ENCODE measurements around the gene AGAP1. TPM values are rescaled to one million over a fixed set of nuclear protein-coding genes. Genes with fewer than 3 reads are reported as not detected.

Gene AGAP1
- total RNA-seq, 2 experiments from 2014 or later: 0.95 to 1.1 TPM

DNA sequence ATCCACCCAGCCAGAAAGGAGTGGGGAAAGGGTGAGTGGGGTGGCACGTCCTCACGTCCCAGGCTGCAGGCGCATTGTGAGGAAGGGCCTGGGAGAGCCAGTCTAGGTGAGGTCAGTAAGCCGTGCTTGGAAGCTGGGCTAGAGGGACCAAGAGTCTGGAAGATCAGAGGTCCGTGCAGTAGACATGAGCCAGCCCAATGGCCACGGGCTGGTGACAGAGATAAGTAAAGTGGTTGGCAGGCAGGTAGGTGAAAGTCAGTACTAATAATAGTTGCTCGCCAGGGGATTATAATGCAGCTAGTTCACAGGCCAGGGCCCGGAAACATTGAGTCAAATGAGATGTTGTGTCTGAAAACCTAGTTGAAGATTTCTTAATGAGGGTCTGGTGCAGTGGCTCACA, 541.1 kb downstream of the AGAP1 start:
- Mint-ChIP-seq H3K4me3 (no peak overlapping the region), H3K4me1 (ENCODE audit: low read depth) (no peaks in the 10 kb centered on the region), H3K9me3 (peaks cover 2% of the 10 kb centered on the region), H3K36me3 (ENCODE audit: low read depth) (no peaks in the 10 kb centered on the region), H3K27me3 (ENCODE audit: low read depth) (no peaks in the 10 kb centered on the region), H3K27ac (no peak overlapping the region)
- intact Hi-C loops (cut with micrococcal nuclease): no loop called here
- CTCF ChIA-PET: no interaction called here
- no peak for DNase-seq

- H3K36me3 Mint-ChIP-seq (ENCODE audit: low read depth): no peaks in the 10 kb centered on the region
- intact Hi-C loops (cut with micrococcal nuclease): no loop called here
- H3K9me3 Mint-ChIP-seq: no peaks in the 10 kb centered on the region
- no peaks in the 10 kb centered on the region for H3K27me3 Mint-ChIP-seq (ENCODE audit: low read depth)
- CTCF ChIA-PET: no interaction called here
- DNase-seq: no peak
- no peaks in the 10 kb centered on the region for H3K4me1 Mint-ChIP-seq (ENCODE audit: low read depth)
- no peak overlapping the region for H3K27ac Mint-ChIP-seq
- H3K4me3 Mint-ChIP-seq: no peak overlapping the region
Measured at GRCh38 chr2:236036045-236036444, 542.2 kb downstream of the AGAP1 start.

DNA sequence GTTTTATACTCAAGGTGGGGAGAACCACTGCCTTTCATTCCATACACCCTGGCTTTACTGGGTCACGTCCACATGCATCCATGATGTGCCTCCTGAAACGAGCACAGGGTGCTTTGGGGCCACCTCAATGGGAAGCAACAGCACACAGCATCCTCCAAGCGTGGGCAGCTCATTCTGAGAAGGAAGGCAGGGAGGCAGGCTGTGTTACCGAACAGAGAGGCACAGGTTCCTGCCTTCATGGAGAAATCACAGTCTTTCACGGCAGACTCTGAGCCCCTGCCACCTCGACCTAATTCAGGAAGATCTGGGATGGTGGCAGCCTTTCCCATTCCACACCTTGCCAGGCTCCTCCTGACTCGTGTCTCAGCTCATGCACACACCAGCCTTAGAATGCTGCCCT, 544.3 kb downstream of the AGAP1 start:
- Mint-ChIP-seq H3K36me3 (ENCODE audit: low read depth) (no peaks in the 10 kb centered on the region), H3K9me3 (no peaks in the 10 kb centered on the region), H3K27ac (no peak overlapping the region), H3K4me1 (ENCODE audit: low read depth) (no peaks in the 10 kb centered on the region), H3K4me3 (no peak overlapping the region), H3K27me3 (ENCODE audit: low read depth) (peaks cover 2% of the 10 kb centered on the region)
- DNase-seq: no peak
- CTCF ChIA-PET: no interaction called here
- intact Hi-C loops (cut with micrococcal nuclease): no loop called here

- CTCF ChIA-PET: no interaction called here
Measured at GRCh38 chr2:236040600-236041328, 546.9 kb downstream of the AGAP1 start.

DNA sequence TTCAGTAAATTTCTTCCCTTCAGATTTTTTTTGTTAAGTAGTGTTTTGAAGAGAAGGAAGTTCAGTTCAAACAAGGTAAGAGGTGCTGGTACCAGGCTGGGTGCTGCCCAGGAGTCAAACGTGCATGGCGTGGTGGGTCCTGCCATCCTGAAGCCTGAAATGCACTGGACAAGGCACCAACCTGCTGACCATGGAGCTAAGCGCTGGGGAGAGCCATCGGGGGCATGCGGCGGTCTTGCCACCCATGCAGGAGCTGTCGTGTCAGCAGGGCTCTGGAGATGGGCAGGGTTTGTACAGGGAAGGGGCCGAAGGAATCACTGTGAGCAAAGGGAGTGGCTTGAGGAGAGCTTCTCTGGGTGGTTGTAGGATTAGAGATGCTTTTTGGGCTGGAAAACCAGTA, 547.8 kb downstream of the AGAP1 start:
- Mint-ChIP-seq H3K27ac (no peak overlapping the region), H3K9me3 (no peaks in the 10 kb centered on the region), H3K36me3 (ENCODE audit: low read depth) (no peaks in the 10 kb centered on the region)

More at GRCh38 chr2:236040600-236041328, 546.9 kb downstream of the AGAP1 start:
- intact Hi-C loops (cut with micrococcal nuclease): no loop called here
- Mint-ChIP-seq H3K4me1 (ENCODE audit: low read depth) (no peaks in the 10 kb centered on the region), H3K36me3 (ENCODE audit: low read depth) (no peaks in the 10 kb centered on the region), H3K27me3 (ENCODE audit: low read depth) (peaks cover 5% of the 10 kb centered on the region), H3K4me3 (no peak overlapping the region), H3K27ac (no peak overlapping the region), H3K9me3 (no peaks in the 10 kb centered on the region)
- no peak for DNase-seq

GRCh38 chr2:236042087-236042486, 548.2 kb downstream of the AGAP1 start:
- Mint-ChIP-seq H3K4me1 (ENCODE audit: low read depth) (no peaks in the 10 kb centered on the region), H3K36me3 (ENCODE audit: low read depth) (no peaks in the 10 kb centered on the region), H3K27ac (no peak overlapping the region), H3K4me3 (no peak overlapping the region), H3K27me3 (ENCODE audit: low read depth) (peaks cover 5% of the 10 kb centered on the region), H3K9me3 (no peaks in the 10 kb centered on the region)
- CTCF ChIA-PET: no interaction called here
- no peak for DNase-seq
- intact Hi-C loops (cut with micrococcal nuclease): no loop called here

More for the DNA sequence above, 547.8 kb downstream of the AGAP1 start:
- Mint-ChIP-seq H3K4me1 (ENCODE audit: low read depth) (no peaks in the 10 kb centered on the region), H3K4me3 (no peak overlapping the region), H3K27me3 (ENCODE audit: low read depth) (peaks cover 5% of the 10 kb centered on the region)
- no peak for DNase-seq
- intact Hi-C loops (cut with micrococcal nuclease): no loop called here
- CTCF ChIA-PET: no interaction called here

DNA sequence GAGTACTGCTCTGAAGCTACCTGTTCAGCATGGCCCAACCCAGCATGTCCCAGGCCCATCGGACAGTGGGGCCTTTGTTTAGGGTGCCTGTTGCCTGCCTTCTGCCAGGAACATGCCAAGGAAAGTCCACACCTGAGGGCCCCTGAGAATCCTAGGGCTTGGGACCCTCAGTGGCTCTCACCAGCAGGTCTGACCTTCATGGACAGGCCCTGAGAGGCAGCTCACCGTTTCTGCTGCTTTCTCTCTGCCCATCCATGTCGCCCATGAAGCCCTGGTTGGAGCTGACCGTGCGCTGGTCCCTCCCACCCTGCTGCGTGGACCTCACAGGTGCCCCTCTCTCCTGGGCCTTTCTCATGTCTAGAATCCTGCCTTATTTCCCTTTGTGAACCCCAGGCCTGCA, 550.3 kb downstream of the AGAP1 start:
- DNase-seq: no peak
- intact Hi-C loops (cut with micrococcal nuclease): no loop called here
- CTCF ChIA-PET: no interaction called here
- Mint-ChIP-seq H3K36me3 (ENCODE audit: low read depth) (no peaks in the 10 kb centered on the region), H3K27ac (no peak overlapping the region), H3K27me3 (ENCODE audit: low read depth) (peaks cover 5% of the 10 kb centered on the region), H3K4me1 (ENCODE audit: low read depth) (no peaks in the 10 kb centered on the region), H3K4me3 (no peak overlapping the region), H3K9me3 (no peaks in the 10 kb centered on the region)

DNA sequence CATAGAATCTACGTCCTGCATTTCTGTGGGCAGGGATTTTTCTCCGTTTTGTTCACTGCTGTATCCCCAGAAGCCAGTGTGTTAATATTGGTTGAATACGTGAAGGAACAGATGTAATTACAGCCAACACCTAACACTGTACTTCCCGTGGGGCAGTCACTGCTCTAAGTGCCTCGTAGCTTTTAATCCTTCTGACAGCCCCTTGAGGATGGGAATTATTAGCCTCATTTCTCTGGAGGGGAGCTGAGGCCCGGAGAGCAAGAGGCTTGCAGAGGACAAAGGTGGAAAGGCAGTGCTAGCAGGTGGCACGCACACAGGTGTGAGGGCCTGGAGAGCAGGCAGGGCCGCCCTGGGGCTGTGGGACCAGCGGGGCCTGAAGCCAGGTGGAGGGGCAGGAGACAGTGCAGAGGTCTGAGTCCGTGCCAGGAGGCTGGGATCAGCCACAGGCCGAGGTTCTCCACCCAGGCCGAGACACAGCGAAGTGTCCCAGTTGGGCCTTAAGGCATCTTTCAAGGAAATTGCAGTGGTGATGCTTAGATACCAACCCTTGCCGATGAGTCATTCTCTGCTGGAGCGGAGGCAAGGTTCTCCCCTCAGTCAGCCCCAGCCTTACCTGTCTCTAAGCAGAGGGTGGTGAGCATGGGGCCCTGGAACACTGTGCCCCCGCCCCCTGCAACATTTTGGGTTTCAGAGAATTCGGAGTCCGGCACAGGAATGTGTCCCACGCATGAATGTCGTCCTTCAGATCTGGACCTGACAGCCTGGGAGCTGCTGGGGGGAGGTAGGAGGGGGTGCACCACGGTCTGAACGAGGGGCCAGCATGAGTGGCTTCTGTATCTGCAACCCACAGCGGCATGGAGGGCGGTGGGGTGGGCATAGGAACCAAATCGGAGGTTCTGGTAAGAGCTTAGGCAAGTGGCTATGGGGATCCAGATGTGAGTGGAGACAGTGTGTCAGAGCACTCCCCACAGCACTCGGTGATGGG, 551.7 kb downstream of the AGAP1 start:
- peaks cover 11% of the 10 kb centered on the region for H3K27me3 Mint-ChIP-seq (ENCODE audit: low read depth)
- intact Hi-C loops (cut with micrococcal nuclease): no loop called here
- CTCF ChIA-PET: interaction anchor here (0.6 kb wide), 1 partner anchor 245 kb away, joined by 3 read pairs; no protein-coding TSS in a partner anchor

GRCh38 chr2:236046715-236047114, 552.9 kb downstream of the AGAP1 start:
- Mint-ChIP-seq H3K36me3 (ENCODE audit: low read depth) (no peaks in the 10 kb centered on the region), H3K27me3 (ENCODE audit: low read depth) (peaks cover 11% of the 10 kb centered on the region), H3K4me3 (no peak overlapping the region), H3K27ac (no peak overlapping the region), H3K9me3 (no peaks in the 10 kb centered on the region), H3K4me1 (ENCODE audit: low read depth) (peaks cover 6% of the 10 kb centered on the region)
- intact Hi-C loops (cut with micrococcal nuclease): no loop called here
- DNase-seq: no peak
- CTCF ChIA-PET: no interaction called here

More for the DNA sequence above, 551.7 kb downstream of the AGAP1 start:
- no peak overlapping the region for H3K27ac Mint-ChIP-seq
- H3K4me3 Mint-ChIP-seq: no peak overlapping the region
- H3K9me3 Mint-ChIP-seq: no peaks in the 10 kb centered on the region
- peaks cover 6% of the 10 kb centered on the region for H3K4me1 Mint-ChIP-seq (ENCODE audit: low read depth)
- no peaks in the 10 kb centered on the region for H3K36me3 Mint-ChIP-seq (ENCODE audit: low read depth)
- no peak for DNase-seq

DNA sequence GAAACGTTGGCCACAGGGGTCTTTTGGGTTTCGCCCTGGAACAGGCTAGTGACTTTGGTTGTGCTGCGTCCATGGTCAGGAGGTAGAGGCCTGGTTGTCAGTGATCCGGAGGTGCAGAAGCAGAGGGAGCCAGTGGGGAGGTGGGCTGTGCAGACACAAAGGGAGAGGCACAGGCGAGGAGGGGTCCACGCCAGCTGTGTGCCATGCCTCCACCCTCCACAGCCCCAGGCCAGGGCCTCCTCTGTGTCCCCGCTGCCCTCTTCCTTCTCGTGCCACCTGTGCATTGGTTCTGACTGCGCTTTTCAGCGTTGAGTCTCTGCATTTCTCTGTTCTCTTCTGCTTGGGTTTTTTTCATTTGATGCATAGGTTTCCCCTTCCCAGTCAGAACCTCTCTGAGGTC, 553.3 kb downstream of the AGAP1 start:
- peaks cover 6% of the 10 kb centered on the region for H3K4me1 Mint-ChIP-seq (ENCODE audit: low read depth)
- no peak overlapping the region for H3K27ac Mint-ChIP-seq
- intact Hi-C loops (cut with micrococcal nuclease): no loop called here

GRCh38 chr2:236047886-236048540, 554.2 kb downstream of the AGAP1 start:
- no peak overlapping the region for H3K4me3 Mint-ChIP-seq
- H3K4me1 Mint-ChIP-seq (ENCODE audit: low read depth): peaks cover 6% of the 10 kb centered on the region
- no peak for DNase-seq
- no peaks in the 10 kb centered on the region for H3K9me3 Mint-ChIP-seq
- peaks cover 12% of the 10 kb centered on the region for H3K27me3 Mint-ChIP-seq (ENCODE audit: low read depth)
- H3K27ac Mint-ChIP-seq: no peak overlapping the region
- H3K36me3 Mint-ChIP-seq (ENCODE audit: low read depth): no peaks in the 10 kb centered on the region
- CTCF ChIA-PET: no interaction called here
- intact Hi-C loops (cut with micrococcal nuclease): no loop called here

More for the DNA sequence above, 553.3 kb downstream of the AGAP1 start:
- H3K9me3 Mint-ChIP-seq: no peaks in the 10 kb centered on the region
- no peaks in the 10 kb centered on the region for H3K36me3 Mint-ChIP-seq (ENCODE audit: low read depth)
- peaks cover 8% of the 10 kb centered on the region for H3K27me3 Mint-ChIP-seq (ENCODE audit: low read depth)
- no peak for DNase-seq
- CTCF ChIA-PET: no interaction called here
- H3K4me3 Mint-ChIP-seq: no peak overlapping the region

DNA sequence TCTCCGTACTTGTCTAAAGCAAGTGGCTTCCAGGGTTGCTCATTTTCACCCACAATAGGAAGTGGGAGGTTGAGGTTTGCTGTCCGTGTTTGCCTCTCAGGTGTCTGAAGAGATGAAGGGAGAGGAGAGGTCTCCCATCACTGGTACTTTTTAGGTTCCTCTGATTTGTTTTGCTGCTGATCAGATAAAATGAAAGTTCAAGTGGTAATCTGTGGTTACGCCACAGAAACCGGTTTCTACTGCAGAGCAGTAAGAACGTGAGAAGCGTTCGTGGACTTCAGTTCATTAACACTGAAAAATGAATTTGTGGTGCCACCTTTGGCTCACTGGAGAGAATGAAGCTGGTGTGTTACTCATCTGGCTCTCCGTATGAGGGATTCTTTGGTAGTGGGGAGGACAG, 556.1 kb downstream of the AGAP1 start:
- Mint-ChIP-seq H3K27me3 (ENCODE audit: low read depth) (peaks cover 17% of the 10 kb centered on the region), H3K9me3 (no peaks in the 10 kb centered on the region), H3K27ac (no peak overlapping the region), H3K4me3 (no peak overlapping the region), H3K4me1 (ENCODE audit: low read depth) (peaks cover 6% of the 10 kb centered on the region), H3K36me3 (ENCODE audit: low read depth) (no peaks in the 10 kb centered on the region)
- CTCF ChIA-PET: interaction anchor here (0.6 kb wide), 1 partner anchor 13 kb away, joined by 3 read pairs; no protein-coding TSS in a partner anchor
- intact Hi-C loops (cut with micrococcal nuclease): loop anchor here (5.0 kb wide), 1 partner anchor 273 kb away; no protein-coding TSS in a partner anchor
- DNase-seq: no peak

All from activated naive CD4-positive, alpha-beta T cell treated with anti-CD3 and anti-CD28 coated beads for 36 hours (primary cell).